ENCODE results near the gene NT5C3B.
"Not testable (repeated sequence)": the region's sequence is repeated elsewhere in the genome, so short reads cannot be mapped to it uniquely, and the experiment has no call there.

NT5C3B gene

GRCh38 chr17:41839448-41839847 lies 3.4 kb upstream of the NT5C3B start:
- not testable (repeated sequence) for DNase-seq (ENCODE audit: low spot score)

DNA sequence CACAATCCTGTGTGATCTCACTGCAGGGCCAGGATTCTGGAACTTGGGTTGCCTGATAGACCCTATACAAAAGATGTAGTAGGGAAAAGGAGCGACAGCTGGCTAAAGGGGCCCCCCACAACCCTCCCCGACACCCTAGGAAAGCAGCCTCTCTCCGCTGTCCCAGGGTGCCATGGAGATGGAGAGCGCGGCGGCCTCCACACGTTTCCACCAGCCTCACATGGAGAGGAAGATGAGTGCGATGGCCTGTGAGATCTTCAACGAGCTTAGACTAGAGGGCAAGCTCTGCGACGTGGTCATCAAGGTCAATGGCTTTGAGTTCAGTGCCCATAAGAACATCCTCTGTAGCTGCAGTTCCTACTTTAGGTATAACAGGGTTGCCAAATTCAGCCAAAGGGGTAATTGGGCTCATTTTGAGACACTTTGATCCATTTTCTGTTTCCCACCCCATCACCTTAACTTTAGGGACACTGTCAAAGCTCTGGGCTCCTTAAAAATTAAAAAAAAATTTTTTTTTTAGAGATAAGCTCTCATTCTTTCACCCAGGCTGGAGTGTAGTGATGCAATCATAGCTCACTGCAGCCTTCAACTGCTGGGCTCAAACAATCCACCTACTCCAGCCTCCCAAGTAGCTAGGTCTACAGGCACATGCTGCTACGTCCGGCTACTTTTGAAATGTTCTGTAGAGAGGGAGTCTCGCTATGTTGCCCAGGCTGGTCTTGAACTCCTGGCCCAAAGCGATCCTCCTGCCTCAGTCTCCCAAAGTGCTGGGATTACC lies 1.9 kb upstream of the NT5C3B start, which contains the start of gene KLHL10:
KLHL10 (plus strand) TSS at position 65 of the 778 bp plus-strand sequence; CDS start at position 173, 108 bp downstream.
- no peak for DNase-seq (ENCODE audit: low spot score)

- no peak for DNase-seq (ENCODE audit: low spot score)
These were observed 641 bp upstream of the NT5C3B start for GRCh38 chr17:41836550-41837196.

GRCh38 chr17:41835214-41835799 lies 725 bp downstream of the NT5C3B start:
- DNase-seq (ENCODE audit: low spot score), result no peak

GRCh38 chr17:41829961-41830360 lies 6.1 kb downstream of the NT5C3B start:
- not testable (repeated sequence) for DNase-seq (ENCODE audit: low spot score)

DNA sequence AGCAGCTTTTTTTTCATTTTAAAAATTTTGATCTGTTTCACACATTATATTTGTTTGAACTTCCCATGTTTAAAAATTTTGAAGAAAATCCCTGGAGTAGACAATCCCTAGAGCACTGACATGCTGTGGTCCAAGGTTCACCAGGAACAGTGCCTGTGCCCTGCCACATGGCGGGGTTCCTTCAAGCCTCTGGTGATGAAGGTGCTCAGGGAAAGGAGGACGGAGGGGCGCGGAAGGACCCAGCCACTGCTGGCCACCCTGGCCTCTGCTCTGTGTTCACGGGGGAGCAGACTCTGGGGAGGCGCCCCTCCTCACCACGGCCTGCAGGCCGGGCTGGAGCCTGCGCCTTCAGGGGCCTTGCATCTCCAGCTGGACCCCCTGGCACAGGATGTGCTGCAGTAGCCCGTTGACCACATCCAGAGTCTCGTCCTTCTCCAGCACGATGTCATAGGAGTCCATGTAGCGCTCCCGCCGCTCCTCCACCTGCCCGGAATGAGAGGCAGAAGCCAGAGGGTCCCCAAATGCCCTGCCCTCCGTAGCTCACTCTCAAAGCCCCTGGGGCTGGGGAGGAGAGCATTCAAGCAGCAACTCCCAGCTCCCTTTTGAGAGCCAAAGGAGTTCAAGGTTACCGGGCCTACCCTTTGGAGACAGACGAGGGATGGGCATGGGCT lies 10.7 kb downstream of the NT5C3B start:
- no peak for DNase-seq (ENCODE audit: low spot score)

DNA sequence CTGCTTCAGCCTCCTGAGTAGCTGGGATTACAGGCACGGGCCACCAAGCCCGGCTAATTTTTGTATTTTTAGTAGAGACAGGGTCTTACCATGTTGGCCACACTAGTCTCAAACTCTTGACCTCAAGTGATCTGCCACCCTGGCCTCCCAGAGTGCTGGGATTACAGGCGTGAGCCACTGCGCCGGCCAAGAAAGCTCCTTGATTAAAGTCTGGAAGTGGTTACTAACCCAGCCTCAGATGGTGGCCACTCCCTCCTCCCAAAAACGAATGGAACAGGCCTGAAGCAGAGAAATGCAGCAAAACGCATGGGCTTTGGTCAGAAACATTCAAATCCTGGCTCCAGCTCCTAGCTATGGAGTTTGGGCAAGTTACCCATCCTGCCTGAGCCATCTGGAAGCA lies 11.9 kb downstream of the NT5C3B start:
- no peak for DNase-seq (ENCODE audit: low spot score)

GRCh38 chr17:41823580-41823979 lies 12.5 kb downstream of the NT5C3B start:
- no peak for DNase-seq (ENCODE audit: low spot score)

DNA sequence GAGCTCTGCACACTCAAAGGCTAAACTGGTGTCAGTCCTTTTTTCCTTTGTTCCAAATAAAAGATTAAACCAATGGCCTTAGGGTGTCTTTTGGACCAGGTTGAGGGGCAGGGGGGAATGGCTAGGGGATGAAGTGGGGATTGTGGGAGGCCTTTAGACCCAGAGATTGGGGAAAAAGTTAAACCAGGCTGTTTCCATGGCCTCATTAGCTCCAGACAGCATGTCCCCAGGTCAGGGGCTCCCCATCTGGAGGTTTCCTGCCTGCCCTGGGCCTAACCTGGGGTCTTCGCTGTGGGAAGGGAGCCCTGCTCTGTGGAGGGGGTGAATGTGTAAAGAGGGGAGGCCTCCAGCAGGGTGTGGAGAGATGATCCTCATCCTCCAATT lies 12.9 kb downstream of the NT5C3B start:
- DNase-seq (ENCODE audit: low spot score), result no peak

DNA sequence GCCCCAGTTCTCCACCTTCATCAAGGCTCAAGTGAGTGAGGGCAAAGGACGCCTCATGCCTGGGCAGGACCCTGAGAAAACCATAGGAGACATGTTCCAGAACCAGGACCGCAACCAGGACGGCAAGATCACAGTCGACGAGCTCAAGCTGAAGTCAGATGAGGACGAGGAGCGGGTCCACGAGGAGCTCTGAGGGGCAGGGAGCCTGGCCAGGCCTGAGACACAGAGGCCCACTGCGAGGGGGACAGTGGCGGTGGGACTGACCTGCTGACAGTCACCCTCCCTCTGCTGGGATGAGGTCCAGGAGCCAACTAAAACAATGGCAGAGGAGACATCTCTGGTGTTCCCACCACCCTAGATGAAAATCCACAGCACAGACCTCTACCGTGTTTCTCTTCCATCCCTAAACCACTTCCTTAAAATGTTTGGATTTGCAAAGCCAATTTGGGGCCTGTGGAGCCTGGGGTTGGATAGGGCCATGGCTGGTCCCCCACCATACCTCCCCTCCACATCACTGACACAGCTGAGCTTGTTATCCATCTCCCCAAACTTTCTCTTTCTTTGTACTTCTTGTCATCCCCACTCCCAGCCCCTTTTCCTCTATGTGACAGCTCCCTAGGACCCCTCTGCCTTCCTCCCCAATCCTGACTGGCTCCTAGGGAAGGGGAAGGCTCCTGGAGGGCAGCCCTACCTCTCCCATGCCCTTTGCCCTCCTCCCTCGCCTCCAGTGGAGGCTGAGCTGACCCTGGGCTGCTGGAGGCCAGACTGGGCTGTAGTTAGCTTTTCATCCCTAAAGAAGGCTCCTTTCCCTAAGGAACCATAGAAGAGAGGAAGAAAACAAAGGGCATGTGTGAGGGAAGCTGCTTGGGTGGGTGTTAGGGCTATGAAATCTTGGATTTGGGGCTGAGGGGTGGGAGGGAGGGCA lies 13.6 kb downstream of the NT5C3B start:
- DNase-seq (ENCODE audit: low spot score), result no peak

DNA sequence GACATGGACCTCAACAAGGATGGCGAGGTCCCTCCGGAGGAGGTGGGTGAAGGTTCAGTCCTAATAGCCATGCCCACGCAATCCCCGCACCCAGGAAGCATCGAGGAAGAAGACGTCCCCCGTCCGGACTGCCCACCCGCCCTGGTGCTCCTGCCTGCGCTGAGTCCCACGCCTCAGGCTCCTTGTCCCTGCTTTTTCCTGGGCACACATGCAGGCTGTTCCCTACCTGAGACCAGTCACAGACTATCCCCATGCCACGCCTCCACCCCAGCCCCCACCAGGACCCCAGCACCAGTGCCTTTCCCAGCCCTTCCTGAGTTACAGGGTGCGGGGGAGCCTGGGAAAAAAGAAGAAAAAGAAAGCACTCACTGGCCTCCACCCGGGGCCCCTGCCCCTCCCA lies 14.3 kb downstream of the NT5C3B start:
- DNase-seq (ENCODE audit: low spot score), result no peak

- DNase-seq (ENCODE audit: low spot score), result no peak
These were observed 18.0 kb downstream of the NT5C3B start for GRCh38 chr17:41818024-41818423.

- DNase-seq (ENCODE audit: low spot score), result no peak
These were observed 19.3 kb downstream of the NT5C3B start for GRCh38 chr17:41816637-41817320.

DNA sequence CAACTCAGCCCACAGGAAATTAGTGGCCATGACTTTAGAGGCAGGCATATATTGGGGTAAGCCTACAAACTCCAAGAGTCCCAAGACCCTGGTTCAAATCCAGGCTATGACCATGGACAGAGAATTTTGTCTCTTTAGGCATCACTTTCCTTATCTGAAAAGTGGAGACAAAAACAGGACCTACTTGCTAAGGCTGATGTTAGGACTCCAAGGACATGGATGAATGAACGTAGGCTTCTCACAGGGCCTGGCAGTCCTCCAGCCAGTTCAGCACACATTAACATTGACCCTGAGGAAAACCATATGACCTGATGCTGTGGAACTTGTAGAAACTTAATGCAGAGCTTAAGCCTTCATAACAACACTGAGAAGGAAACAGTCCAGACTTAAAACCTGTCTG lies 21.8 kb downstream of the NT5C3B start:
- no peak for DNase-seq (ENCODE audit: low spot score)

- DNase-seq (ENCODE audit: low spot score), result no peak
These were observed 22.3 kb downstream of the NT5C3B start for GRCh38 chr17:41813699-41814124.

- no peak for DNase-seq (ENCODE audit: low spot score)
These were observed 22.8 kb downstream of the NT5C3B start for GRCh38 chr17:41813152-41813680.

- peak; percentile 95 for DNase-seq (ENCODE audit: low spot score)
These were observed 23.5 kb downstream of the NT5C3B start, which contains the start of gene FKBP10 for GRCh38 chr17:41812381-41813151. FKBP10 (plus strand) TSS chr17:41813004; CDS start chr17:41813035, 31 bp downstream.

- peak; percentile 93 for DNase-seq (ENCODE audit: low spot score)
These were observed 24.3 kb downstream of the NT5C3B start, which contains the start of gene P3H4 for GRCh38 chr17:41811549-41812380. P3H4 (minus strand) TSS chr17:41811949; CDS start chr17:41811915, 34 bp downstream.

Measured in ecto neural progenitor cell (in vitro differentiated cells).